HG02642 (cell line): ENCODE results near the gene KIF1C.
"Not testable (repeated sequence)": the region's sequence is repeated elsewhere in the genome, so short reads cannot be mapped to it uniquely, and the experiment has no call there.

Source experiments
- ATAC-seq: cut with Tn5 transposase; IDR thresholded peaks from one replicate; pipeline ENCODE4 v1.9.1; 2021; ENCODE audit warnings: mild to moderate bottlenecking; ENCODE audit not compliant: unreplicated experiment, poor library complexity

KIF1C gene

GRCh38 chr17:4998732-4999429 is 1.1 kb downstream of the KIF1C start:
- ATAC-seq, result no peak

DNA sequence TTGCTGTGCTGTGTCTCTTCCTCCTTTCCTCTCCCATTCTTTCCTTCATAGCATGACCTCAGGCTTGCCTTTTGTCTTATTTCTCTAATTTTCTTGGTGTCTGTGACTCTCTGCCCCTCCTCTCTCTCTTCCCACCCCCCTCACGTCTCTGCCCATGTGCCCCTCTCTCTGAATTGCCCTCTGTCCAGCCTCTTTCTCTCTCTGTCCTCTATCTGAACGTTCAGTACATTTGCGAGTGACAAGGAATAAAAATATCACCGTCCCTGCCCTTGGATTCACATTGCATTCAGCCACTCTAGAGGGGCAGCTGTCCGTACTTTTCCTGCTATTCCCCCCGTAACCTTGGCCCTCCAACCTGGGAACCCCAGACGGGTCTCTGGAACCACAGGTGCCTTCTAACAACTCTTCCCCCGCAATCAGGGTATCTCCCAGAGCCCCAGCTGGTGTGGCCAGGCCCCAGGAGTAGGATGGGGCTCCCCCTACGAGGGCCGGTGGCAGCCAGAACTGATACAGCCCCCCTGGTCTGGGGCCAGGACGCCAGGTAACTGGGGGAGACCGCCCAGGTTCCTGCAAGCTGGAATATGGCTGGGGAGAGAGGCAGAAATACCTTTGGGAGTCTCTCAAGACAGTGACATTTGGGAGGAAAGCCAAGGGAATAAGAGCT is 1.8 kb downstream of the KIF1C start:
- no peak for ATAC-seq

- no peak for ATAC-seq
These were observed 2.5 kb downstream of the KIF1C start for GRCh38 chr17:5000237-5000639.

- ATAC-seq, result no peak
These were observed 4.5 kb downstream of the KIF1C start for GRCh38 chr17:5002121-5002788.

- ATAC-seq, result no peak
These were observed 5.6 kb downstream of the KIF1C start for GRCh38 chr17:5003214-5003867.

- no peak for ATAC-seq
These were observed 14.2 kb downstream of the KIF1C start for GRCh38 chr17:5011928-5012327.

DNA sequence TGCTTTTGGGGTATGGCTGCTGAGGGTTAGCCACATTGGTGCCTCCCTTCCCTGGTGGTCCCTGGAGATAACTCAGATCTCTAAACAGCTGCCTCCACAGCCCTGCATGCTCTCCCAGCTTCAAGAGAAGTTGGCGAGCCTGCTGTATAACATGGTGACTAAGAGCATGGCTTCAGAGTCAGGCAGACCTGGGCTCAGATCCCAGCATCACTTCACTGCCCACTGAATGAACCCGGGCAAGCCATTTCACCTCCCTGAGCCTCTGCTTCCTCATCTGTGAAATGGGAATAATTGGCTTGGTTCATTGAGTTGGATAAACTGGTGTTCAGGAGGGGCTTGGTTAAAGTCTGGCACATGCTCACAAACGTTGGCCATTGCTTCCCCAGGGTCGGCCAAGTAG is 16.6 kb downstream of the KIF1C start:
- ATAC-seq, result no peak

DNA sequence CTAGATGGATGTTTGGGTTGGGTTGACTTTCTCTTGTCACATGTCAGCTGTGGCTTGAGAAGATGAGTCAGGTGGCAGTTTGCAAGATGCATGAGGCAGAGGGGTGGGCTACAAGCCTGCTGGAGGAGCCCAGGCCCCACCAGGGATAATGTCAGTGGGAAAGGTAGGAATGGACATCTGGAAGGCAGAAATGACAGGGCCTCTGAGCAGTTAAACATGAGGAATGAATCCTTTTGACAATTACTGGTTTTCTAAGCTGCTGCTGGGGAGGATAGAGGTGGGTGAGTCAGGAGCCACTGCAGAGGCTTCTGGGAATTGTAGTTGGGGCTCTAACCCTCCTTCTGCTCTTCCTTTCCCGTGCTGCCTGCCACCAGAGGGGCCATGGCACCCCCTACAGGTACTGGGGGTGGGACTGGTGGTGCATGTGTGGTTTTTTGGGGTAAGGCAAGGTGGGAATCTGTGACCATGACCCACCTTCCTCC is 21.8 kb downstream of the KIF1C start:
- no peak for ATAC-seq

DNA sequence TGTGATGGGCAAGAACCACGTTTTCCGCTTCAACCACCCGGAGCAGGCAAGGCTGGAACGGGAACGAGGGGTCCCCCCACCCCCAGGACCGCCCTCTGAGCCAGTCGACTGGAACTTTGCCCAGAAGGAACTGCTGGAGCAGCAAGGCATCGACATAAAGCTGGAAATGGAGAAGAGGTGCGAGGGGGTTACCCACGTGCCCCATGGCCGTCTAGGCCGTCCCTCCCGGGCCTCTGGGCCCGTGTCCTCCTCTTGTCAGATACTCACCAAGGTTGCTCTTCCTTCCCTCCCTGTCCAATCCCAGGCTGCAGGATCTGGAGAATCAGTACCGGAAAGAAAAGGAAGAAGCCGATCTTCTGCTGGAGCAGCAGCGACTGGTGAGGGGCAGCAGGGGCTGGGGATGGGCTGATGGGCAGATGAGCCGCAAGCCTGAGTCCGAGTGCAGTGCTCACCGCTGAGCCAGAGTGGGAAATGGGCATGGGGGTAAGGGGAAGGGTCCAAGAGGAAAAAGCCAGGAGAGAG is 22.8 kb downstream of the KIF1C start:
- ATAC-seq, result no peak

DNA sequence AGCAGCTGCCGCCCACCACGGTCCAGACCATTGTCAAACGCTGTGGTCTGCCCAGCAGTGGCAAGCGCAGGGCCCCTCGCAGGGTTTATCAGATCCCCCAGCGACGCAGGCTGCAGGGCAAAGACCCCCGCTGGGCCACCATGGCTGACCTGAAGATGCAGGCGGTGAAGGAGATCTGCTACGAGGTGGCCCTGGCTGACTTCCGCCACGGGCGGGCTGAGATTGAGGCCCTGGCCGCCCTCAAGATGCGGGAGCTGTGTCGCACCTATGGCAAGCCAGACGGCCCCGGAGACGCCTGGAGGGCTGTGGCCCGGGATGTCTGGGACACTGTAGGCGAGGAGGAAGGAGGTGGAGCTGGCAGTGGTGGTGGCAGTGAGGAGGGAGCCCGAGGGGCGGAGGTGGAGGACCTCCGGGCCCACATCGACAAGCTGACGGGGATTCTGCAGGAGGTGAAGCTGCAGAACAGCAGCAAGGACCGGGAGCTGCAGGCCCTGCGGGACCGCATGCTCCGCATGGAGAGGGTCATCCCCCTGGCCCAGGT is 24.5 kb downstream of the KIF1C start:
- ATAC-seq, result no peak

DNA sequence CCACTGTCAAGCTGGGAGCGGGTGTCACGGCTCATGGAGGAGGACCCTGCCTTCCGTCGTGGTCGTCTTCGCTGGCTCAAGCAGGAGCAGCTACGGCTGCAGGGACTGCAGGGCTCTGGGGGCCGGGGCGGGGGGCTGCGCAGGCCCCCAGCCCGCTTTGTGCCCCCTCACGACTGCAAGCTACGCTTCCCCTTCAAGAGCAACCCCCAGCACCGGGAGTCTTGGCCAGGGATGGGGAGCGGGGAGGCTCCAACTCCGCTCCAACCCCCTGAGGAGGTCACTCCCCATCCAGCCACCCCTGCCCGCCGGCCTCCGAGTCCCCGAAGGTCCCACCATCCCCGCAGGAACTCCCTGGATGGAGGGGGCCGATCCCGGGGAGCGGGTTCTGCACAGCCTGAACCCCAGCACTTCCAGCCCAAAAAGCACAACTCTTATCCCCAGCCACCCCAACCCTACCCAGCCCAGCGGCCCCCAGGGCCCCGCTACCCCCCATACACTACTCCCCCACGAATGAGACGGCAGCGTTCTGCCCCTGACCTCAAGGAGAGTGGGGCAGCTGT is 25.9 kb downstream of the KIF1C start:
- no peak for ATAC-seq

DNA sequence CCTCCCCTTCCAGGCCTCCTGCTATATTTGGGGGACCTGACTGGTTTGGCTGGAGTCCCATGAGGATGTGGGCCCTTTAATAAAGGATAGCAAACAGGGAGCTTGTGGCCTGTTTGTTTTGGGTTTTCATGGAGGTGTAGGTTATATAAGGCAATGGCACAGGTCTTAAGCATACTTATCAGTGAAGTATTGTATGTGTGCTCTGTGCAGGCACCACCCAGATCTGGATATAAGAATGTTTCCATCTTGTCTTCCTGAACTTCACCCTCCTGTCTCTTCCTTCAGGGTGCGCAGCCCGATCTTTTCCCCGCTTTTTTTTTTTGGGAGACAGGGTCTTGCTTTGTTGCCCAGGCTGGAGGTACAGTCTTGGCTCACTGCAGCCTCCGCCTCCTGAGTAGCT is 26.9 kb downstream of the KIF1C start:
- no peak for ATAC-seq

DNA sequence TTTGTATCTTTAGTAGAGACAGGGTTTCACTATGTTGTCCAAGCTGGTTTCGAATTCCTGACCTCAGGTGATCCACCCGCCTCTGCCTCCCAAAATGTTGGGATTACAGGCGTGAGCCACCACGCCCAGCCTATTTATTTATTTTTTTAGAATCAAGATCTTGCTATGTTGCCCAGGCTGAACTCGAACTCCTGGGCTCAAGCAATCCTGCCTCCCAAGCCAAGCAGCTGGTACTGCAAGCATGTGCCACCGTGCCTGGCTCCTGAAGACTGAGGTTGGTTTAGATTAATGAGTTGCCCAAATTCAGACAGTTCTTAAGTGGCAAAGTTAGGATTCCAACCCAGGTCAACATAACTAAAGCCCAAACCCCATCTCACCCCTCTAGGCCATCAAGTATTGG is 29.5 kb downstream of the KIF1C start:
- no peak for ATAC-seq

- ATAC-seq, result no peak
These were observed 30.2 kb downstream of the KIF1C start for GRCh38 chr17:5027916-5028315.

DNA sequence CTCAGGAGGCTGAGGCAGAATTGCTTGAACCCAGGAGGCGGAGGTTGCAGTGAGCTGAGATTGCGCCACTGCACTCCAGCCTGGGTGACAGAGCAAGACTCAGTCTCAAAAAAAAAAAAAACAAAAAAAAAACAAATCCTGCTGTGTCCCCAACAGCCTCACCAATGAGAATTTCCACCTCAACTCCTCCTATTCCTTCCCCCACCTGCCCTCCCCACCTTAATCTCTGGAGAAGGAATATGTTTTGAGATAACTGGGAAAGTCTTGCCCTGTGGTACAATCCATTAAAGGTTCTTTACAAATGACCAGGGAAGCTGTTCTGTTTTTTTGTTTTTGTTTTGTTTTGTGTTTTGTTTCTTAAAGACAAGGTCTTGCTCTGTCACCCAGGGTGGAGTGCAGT is 32.4 kb downstream of the KIF1C start:
- not testable (repeated sequence) for ATAC-seq

DNA sequence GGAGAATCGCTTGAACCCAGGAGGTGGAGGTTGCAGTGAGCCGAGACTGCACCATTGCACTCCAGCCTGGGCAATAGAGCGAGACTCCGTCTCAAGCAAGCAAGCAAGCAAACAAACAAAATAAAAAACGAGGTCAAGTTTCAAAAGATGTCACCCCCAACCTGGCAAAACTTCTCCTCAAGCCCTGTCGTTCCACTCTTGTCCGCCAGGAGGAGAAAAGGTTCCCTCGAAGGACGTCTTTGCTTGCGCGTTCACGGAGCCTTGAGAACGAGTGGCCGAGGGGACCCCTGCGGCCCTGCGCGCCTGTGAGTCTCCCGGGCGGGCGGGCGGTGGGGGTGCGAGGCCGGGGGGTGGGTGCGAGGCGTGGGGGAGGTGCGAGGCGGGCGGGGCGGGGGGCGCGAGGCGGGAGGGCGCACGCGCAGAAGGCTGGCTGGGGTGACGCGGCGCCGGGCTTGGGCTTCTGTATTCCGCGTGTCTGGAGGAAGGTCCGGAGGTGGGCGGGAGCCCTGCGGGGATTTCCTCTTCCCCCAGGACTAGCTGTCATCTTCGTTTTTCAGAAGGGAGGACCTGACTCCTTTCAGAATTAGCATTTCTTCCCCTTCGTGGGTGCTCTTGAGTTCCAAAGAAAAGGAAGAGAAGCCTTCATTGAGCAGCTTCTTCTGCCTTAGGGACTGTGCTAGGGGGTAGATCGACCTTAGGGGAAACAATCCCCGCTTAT is 33.8 kb downstream of the KIF1C start:
- peak; percentile 74 for ATAC-seq

DNA sequence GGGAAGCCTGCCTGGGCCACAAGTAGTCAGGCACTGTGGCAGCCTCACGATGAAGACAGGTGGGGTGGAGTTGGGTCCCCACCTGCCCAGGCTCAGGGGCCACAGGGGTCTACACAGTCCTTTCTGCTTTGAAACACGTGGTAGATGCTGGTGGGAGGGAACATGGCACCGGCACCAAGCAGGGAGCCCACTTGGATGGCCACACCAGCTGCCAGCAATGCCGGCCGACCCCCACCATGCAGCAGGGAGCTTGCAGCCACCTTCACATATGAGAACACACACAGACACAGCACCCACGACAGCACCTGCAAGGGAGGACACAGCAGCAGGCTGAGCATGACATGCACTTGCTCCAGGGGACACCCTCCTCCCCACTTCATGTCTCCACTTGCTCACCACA is 35.1 kb downstream of the KIF1C start:
- no peak for ATAC-seq

GRCh38 chr17:5033352-5034015 is 35.7 kb downstream of the KIF1C start:
- ATAC-seq, result no peak

DNA sequence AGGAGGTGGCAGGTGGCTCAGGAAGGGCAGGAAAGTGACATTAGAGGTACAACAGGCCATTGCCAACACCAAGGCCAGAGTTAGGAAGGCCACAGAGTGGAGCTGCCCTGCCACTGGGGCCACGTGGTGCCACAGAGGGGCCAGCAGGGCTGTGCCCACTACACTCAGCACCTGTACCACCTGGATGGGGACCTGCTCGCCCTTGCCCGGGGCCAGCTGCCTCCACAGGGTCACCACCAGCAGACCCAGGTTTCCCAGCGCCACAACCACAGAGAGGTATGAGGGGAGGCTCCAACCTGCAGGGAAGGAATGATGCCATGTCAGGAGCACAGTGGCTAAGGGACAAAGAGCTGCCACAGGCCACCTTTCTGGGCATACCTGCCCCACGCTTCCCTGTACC is 36.3 kb downstream of the KIF1C start:
- no peak for ATAC-seq
